GM21515 (cell line): ENCODE results near the gene SETD3.
"Not testable (repeated sequence)": the region's sequence is repeated elsewhere in the genome, so short reads cannot be mapped to it uniquely, and the experiment has no call there.

ENCODE experiments used
- ATAC-seq: cut with Tn5 transposase; IDR thresholded peaks from one replicate; pipeline ENCODE4 v1.9.1; 2021; ENCODE audit not compliant: unreplicated experiment

The SETD3 gene

DNA sequence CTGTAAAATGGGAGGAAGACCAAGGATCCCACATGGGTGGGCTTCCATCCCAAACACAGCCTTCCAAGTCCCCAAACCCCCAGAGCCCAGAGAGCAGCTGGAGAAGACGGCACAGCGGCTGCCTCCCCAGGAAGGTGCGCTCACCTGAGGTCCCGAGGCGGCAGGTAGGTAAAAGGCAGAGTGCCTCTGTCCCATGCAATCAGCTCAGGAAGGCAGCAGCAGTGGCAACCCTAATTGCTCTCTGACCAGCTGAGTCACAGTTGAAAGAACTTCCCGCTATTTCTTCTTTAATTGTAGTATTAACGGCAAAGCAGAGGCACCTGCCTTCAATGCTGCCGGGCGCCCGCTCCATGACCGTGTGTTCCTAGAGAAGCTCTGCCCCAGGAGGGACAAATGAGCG, 117.6 kb downstream of the SETD3 start:
- ATAC-seq: no peak

DNA sequence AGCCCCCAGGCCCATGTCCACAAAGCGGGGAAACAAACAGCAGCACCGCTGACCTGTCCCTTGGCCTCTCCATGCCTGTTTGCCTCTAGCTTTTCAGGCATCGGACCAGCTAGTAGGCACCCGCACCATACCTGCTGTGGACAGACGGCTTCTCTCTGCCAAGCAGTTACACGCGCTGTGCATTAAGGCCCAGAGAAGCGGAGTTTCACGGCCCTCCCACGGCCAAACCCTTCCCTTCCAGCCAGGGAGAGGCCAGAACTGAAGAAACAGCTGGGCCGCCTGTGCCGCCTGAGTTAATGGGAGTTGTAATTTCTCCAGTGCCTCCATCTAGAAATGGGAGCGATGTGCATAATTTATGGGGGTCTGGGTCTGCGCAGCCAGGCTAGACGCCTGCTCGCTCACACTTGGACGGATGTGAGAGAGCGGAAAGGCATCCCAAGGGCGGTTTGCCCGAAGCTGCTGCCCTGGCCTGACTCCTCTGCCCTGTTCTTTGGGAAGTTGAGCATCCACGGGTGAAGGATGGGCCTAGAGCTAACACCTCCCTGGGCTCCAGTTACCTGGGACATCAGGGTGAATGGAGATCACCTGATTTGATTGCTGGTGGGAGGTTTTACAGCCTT, 119.0 kb downstream of the SETD3 start:
- no peak for ATAC-seq

DNA sequence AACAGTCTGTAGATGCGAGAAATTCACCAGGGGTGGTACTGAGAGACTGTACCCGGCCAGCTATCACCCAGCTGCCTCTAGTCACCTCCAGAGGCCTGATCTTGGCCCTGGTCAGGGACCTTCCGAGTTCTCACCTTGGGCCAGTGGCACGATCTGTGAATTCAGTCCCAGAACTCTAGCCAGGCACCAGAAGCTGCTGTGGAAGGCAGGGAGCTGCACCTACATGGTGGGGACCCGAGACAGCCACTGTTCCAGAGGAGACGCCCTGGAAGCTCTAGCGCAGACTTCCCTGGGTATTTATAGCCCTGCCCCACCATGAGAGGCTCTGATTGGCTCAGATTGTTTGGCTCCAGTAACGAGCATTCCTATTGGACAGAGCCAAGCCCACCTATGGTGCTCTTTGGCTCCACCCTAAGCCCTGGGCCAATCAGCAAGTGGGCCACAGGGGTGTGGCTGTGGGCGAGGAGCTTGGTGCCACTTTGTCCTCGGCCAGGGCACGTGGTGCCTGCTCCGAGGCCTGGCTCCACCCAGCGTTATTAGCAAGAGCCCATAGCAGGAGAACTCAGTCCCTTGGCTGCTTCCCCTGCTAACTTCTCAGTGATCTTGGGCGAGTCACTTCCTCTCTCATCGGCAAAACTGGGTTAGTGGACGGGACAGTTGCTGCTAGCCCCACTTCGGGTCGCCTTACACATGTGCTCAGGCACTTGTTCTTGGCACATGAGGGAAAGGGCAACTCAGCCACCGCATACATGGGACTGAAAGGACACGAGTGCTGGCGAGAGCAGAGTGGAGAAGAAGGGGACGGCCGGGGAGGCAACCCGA, 119.7 kb downstream of the SETD3 start:
- no peak for ATAC-seq

GRCh38 chr14:99359906-99360305, 120.8 kb downstream of the SETD3 start:
- no peak for ATAC-seq

- no peak for ATAC-seq
Observed at GRCh38 chr14:99357916-99358390, 122.7 kb downstream of the SETD3 start.

GRCh38 chr14:99357151-99357915, 123.3 kb downstream of the SETD3 start:
- ATAC-seq: no peak

GRCh38 chr14:99356031-99356608, 124.5 kb downstream of the SETD3 start:
- ATAC-seq: no peak

GRCh38 chr14:99354166-99354875, 126.3 kb downstream of the SETD3 start:
- ATAC-seq: no peak

DNA sequence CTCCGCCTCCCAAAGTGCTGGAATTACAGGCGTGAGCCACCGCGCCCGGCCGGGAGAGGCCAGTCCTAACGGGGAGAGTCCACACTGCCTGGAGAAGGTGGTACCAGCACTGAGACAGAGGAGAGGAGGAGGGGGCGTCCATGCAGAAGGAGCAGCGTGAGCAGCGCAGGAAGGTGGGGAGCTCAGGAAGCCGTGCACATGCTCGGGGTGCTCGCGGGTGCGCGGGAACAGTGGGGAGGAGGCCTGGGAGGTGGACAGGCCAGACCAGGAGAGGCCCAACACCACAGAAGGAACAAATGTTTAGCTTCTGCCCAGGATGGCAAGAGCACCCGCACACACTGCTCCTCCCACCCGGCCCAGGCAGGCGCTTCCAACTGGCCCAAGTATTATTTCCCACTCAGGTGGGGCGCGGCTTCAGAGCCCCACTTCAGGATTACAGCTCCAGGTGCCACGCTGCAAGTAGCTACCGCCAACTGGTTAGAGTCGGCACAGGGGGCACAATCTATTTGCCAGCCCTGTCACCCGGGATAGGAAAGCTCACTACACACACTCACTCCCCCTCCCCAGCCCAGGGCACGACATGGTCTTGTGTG, 127.9 kb downstream of the SETD3 start:
- ATAC-seq: no peak

GRCh38 chr14:99351166-99352007, 129.3 kb downstream of the SETD3 start:
- no peak for ATAC-seq

DNA sequence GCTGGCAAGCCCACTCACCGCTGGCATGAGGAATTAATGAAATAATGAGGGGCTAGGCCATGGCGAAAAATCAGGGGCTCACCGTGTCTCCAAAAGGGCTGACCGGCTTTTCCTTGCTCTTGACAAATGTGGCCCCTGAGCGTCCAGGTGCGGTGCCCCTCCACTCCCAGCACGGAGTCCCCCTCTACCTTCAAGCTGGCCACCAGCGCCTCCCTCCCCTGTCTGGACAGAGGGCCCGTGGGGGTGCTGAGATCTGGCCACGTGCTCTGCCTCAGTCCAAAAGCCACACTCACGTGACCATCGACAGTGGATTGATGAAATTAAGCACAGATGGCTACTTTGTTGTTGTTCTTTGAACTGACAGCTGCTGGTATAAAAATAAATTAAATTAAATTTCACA, 129.9 kb downstream of the SETD3 start:
- ATAC-seq: no peak

DNA sequence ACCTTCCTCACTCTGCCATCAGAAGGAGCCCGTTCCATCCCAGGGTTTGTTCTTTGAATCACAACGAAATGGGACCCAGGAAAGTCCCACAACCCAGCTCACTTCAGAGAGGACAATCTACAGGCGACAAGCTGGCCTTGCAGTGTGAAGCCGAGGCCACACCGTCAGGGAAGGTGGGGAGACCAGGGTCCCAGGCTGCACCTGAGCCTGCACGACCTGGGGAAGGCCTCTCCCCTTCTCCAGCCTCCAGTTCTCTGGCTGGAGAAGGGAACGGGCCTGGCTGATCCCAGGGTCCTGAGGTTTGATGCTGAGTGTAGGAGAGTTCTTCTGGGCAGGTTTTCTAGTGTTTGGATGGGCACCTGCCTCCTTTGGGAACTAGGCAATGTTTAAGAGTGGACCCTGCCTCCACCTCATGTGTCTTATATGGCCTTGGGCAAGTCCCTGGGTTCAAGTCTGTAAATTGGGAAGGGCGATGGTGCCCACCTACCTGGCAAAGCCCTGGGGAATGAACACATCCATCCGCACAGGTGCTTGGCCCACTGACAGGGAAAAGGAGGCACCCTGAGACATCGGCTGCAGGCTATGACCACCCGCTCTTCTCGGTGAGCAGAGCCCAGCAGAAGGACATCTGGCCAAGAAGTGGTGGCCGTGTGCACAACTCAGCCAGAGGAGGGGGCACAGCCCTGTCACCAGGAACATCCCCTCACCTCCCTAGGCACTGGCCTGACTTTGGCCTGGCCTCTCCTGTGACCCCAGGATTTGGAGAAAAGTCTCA, 130.8 kb downstream of the SETD3 start:
- no peak for ATAC-seq

DNA sequence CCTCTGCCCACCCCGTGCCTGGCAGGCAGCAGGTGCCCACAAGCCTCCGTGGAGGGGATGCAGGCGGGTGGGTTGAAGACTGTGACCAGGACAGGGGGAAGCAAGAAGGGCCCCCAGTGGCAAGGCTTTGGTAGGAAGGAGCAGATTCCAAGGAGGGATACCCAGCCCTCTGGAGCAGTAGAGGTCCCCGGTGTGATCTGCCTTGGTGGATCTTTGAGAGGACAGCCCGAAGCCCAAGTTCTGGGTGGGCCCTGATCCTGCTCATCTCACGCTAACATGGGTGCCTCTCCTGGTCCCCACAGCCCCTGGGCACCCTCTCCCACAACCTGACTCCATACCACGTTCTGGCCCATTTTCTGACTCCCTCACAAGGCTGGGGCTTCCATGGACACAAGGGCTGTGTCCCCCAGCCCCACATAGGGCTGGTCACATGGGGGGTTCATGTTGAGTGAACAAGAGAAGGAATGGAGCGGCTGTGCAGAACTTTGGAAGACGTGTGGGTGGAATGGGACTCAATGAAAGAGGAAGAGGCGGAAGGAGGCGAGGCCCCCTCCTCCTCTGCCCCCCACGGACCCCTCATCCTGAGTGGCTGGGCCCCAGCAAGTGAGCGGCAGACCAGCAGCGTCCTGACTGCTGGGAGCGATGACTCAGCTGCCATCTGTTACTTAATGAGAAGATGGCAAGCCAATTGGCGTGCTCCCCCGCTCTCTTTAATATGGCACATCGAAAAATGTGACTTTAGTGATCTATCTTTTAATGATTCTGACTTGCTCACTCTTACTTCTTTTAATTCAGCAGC, 131.6 kb downstream of the SETD3 start:
- no peak for ATAC-seq

DNA sequence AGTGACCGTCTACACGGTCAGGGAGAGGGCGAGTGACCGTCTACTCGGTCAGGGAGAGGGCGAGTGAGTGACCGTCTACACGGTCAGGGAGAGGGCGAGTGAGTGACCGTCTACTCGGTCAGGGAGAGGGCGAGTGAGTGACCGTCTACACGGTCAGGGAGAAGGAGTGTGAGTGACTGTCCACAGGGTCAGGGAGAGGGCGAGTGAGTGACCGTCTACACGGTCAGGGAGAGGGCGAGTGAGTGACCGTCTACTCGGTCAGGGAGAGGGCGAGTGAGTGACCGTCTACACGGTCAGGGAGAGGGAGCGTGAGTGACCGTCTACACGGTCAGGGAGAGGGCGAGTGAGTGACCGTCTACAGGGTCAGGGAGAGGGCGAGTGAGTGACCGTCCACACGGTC, 132.4 kb downstream of the SETD3 start:
- ATAC-seq: not testable (repeated sequence)
